Transverse colon (tissue), 4 donors: ENCODE results near the gene PSMD14.

Source experiments
- EP300 ChIP-seq: sonication (generic); formaldehyde crosslinking; IDR thresholded peaks from one replicate; pipeline ENCODE4 v1.6.1; 2017; ENCODE audit warnings: antibody characterized with exemption, low read depth
- POLR2A ChIP-seq: fragments of 450-650 bp; IDR thresholded peaks from one replicate; pipeline ENCODE4 v1.6.1; 2016; ENCODE audit warnings: antibody characterized with exemption, mild to moderate bottlenecking, moderate library complexity
- POLR2AphosphoS5 ChIP-seq, 3 donors: sonication (generic); formaldehyde crosslinking; IDR thresholded peaks; one replicate each; pipeline ENCODE4 v1.6.1; 2016; ENCODE audit warnings: antibody characterized with exemption in 3 of 3
- TF ChIP-seq, protein P1 (sequence below), 5 experiments: fragments of 200-600 bp in 3 of 5; fragments of 450-650 bp in 2 of 5; sonication (generic) in 3 of 5; IDR thresholded peaks; 1 replicate in 2 of 5; 2 replicates in 3 of 5; pipeline ENCODE4 v1.5.1; 2016 to 2017; ENCODE audit warnings: antibody characterized with exemption in 5 of 5, inconsistent platforms in 3 of 5, mild to moderate bottlenecking in 2 of 5, moderate library complexity in 1 of 5

DNA sequence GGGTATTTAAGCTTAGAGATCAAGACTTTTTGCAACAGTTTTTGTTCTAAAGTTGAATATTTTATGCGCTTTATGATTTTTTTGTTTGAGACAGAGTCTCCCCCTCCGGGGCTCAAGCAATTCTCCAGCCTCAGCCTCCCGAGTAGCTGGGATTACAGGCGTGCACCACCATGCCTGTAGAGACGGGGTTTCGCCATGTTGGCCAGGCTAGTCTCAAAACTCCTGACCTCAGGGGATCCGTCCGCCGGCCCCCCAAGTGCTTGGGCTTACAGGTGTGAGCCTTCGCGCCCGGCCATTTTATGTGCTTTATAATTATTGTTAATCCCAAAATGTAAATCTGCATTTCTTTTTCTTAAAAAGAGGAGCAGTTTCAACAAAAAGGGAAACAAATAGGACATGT is 136.9 kb downstream of the PSMD14 start:
- TF ChIP-seq, protein P1, sequence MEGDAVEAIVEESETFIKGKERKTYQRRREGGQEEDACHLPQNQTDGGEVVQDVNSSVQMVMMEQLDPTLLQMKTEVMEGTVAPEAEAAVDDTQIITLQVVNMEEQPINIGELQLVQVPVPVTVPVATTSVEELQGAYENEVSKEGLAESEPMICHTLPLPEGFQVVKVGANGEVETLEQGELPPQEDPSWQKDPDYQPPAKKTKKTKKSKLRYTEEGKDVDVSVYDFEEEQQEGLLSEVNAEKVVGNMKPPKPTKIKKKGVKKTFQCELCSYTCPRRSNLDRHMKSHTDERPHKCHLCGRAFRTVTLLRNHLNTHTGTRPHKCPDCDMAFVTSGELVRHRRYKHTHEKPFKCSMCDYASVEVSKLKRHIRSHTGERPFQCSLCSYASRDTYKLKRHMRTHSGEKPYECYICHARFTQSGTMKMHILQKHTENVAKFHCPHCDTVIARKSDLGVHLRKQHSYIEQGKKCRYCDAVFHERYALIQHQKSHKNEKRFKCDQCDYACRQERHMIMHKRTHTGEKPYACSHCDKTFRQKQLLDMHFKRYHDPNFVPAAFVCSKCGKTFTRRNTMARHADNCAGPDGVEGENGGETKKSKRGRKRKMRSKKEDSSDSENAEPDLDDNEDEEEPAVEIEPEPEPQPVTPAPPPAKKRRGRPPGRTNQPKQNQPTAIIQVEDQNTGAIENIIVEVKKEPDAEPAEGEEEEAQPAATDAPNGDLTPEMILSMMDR (IDR thresholded peaks at IDR 0.05): no peak
- no peak for TF ChIP-seq POLR2A
- no peak for TF ChIP-seq EP300
- no peak for TF ChIP-seq POLR2AphosphoS5 (IDR thresholded peaks at IDR 0.05)
